K562 (cell line): ENCODE measurements around the gene KAZN. TPM values are rescaled to one million over a fixed set of nuclear protein-coding genes. Genes with fewer than 3 reads are reported as not detected.

ENCODE experiments used
- CTCF ChIP-seq, 3 experiments: IDR thresholded peaks in 2 of 3; conservative IDR thresholded peaks in 1 of 3; 2 replicates each; pipeline ENCODE4 v1.5.1; 2011 to 2012; ENCODE audit warnings: low read length in 3 of 3, mild to moderate bottlenecking in 3 of 3, control low read depth in 2 of 3, improper control_type of control experiment in 1 of 3, inconsistent platforms in 1 of 3, low read depth in 1 of 3, mixed read lengths in 1 of 3, moderate library complexity in 1 of 3; ENCODE audit not compliant: insufficient read depth in 2 of 3
- CXXC5 ChIP-seq: fragments of 250-450 bp; sonication (Bioruptor Pico); IDR thresholded peaks from 2 replicates; pipeline ENCODE4 v1.8.0; 2022; ENCODE audit warnings: inconsistent platforms, mild to moderate bottlenecking, moderate library complexity
- GABPB1 ChIP-seq: sonication (generic); formaldehyde crosslinking; IDR thresholded peaks from 2 replicates; pipeline ENCODE4 v1.8.0; 2022; ENCODE audit warnings: mild to moderate bottlenecking, missing genetic modification reagents
- KDM2B ChIP-seq: fragments of 250-450 bp; sonication (Bioruptor Pico); IDR thresholded peaks from 2 replicates; pipeline ENCODE4 v1.8.0; 2021; ENCODE audit warnings: mild to moderate bottlenecking, moderate library complexity
- MNT ChIP-seq, 2 experiments: fragments of 450-650 bp; conservative IDR thresholded peaks; 2 replicates each; pipeline ENCODE4 v1.6.1; 2017; ENCODE audit warnings: mild to moderate bottlenecking in 2 of 2, moderate library complexity in 2 of 2
- NFE2 ChIP-seq: IDR thresholded peaks from 2 replicates; pipeline ENCODE4 v1.6.1; 2014; ENCODE audit warnings: antibody characterized with exemption, low read depth
- PHF8 ChIP-seq: fragments of 200-600 bp; sonication (generic); IDR thresholded peaks from 2 replicates; pipeline ENCODE4 v1.6.1; 2012; ENCODE audit warnings: mixed run types, mild to moderate bottlenecking, inconsistent platforms, low read length, moderate library complexity, borderline replicate concordance
- PREB ChIP-seq: sonication (generic); formaldehyde crosslinking; IDR thresholded peaks from 2 replicates; pipeline ENCODE4 v1.8.1; 2023; ENCODE audit warnings: mild to moderate bottlenecking, missing genetic modification reagents
- SAFB ChIP-seq: fragments of 200-400 bp; formaldehyde crosslinking; IDR thresholded peaks from 2 replicates; pipeline ENCODE4 v1.6.1; 2017; ENCODE audit warnings: low read depth, low read length, borderline replicate concordance
- SMAD4 ChIP-seq: fragments of 250-450 bp; sonication (Bioruptor Pico); conservative IDR thresholded peaks from 2 replicates; pipeline ENCODE4 v1.8.0; 2021; ENCODE audit warnings: inconsistent platforms, mild to moderate bottlenecking, moderate library complexity
- SMARCC2 ChIP-seq: fragments of 450-650 bp; IDR thresholded peaks from 2 replicates; pipeline ENCODE4 v1.6.1; 2017; ENCODE audit warnings: antibody characterized with exemption, moderate library complexity, mild to moderate bottlenecking, low read depth
- TAF1 ChIP-seq: IDR thresholded peaks from 2 replicates; pipeline ENCODE4 v1.6.1; 2011; ENCODE audit warnings: mild to moderate bottlenecking, low read length, moderate library complexity; ENCODE audit not compliant: insufficient read depth, control insufficient read depth, severe bottlenecking; ENCODE audit errors: extremely low read depth
- UBTF ChIP-seq, 2 experiments: IDR thresholded peaks; 2 replicates each; pipeline ENCODE4 v1.6.1; 2012; ENCODE audit warnings: improper control_type of control experiment in 2 of 2, low read depth in 2 of 2, low read length in 2 of 2, borderline replicate concordance in 1 of 2
- VEZF1 ChIP-seq: fragments of 200-800 bp; sonication (Bioruptor generic); IDR thresholded peaks from 2 replicates; pipeline ENCODE4 v1.6.1; 2017; ENCODE audit warnings: missing genetic modification characterization, missing compliant biosample characterization
- polyA plus RNA-seq, 8 experiments: library from polyadenylated mRNA; depleted of rRNA in 4 of 8; stranded (reverse) in 5 of 8; unstranded in 3 of 8; fragments of >200 nt; fragmentation: Nextera tagmentation in 2 of 8; fragmentation: Illumina TruSeq in 1 of 8; extraction: Ambion mirVana in 2 of 8; extraction: Trizol in 1 of 8; gene quantifications; 2 replicates each; pipeline versions ENCODE4 v1.2.1 to v1.2.3, GENCODE V29; 2011 to 2014; ENCODE audit warnings: inconsistent platforms in 1 of 8, missing spikeins in 1 of 8
- total RNA-seq, 7 experiments: library from RNA; depleted of rRNA in 6 of 7; stranded (reverse); fragments of >200 nt in 6 of 7; fragmentation: Illumina TruSeq in 2 of 7; extraction: Trizol in 2 of 7; gene quantifications; 2 replicates each; pipeline versions ENCODE4 v1.2.1 to v1.2.3, GENCODE V29; 2011 to 2021; ENCODE audit warnings: low replicate concordance in 1 of 7

KAZN gene
- total and polyA plus RNA-seq, 9 of the 15 experiments (the other 6 are each of a cell fraction or from before 2014, with no cell fraction given), result 2.1 to 21.6 (median 5.4) TPM

GRCh38 chr1:14924455-14925331 is 326.2 kb downstream of the KAZN start (continued):
- TF ChIP-seq MNT (conservative IDR thresholded peaks at IDR 0.05) (0 out of 4 replicates have a peak, but pooled peaks of 1 of the 2 experiments have one; percentile 14), PREB (CRISPR knock-in tag) (0 out of 2 replicates have a peak, but pooled peaks have one; percentile 42), CTCF (IDR thresholded peaks at IDR 0.05 in 2 of 3, conservative IDR thresholded peaks at IDR 0.05 in 1 of 3; ENCODE audit: insufficient read depth in 2 of 3, low read depth in 1 of 3, low read length in 3 of 3) (peak in 2 of 3 experiments; percentile 41 to 42; a peak in 3 of 6 replicates), NFE2 (0 out of 2 replicates have a peak, but pooled peaks have one; percentile 4), TAF1 (peak; percentile 6), GABPB1 (CRISPR knock-in tag) (peak; percentile 39), PHF8 (0 out of 2 replicates have a peak, but pooled peaks have one; percentile 3), SMAD4 (CRISPR knock-in tag) (peak; percentile 13; the same call in 1 of the 2 replicates), CXXC5 (CRISPR knock-in tag) (peak; percentile 53), SAFB (no peak; the same call in 1 of the 2 replicates), KDM2B (CRISPR knock-in tag) (peak; percentile 78; the same call in 1 of the 2 replicates), VEZF1 (peak; percentile 67), UBTF (IDR thresholded peaks at IDR 0.05; ENCODE audit: borderline replicate concordance in 1 of 2, low read depth in 2 of 2, low read length in 2 of 2) (peak in 1 of 2 experiments; percentile 79; a peak in 2 of 4 replicates), SMARCC2 (no peak)
